HCT116 (cell line): ENCODE measurements around the gene LCN10.

Experiments
- EZH2 ChIP-seq: fragments of 200-600 bp; sonication (generic); IDR thresholded peaks from 2 replicates; pipeline ENCODE4 v1.6.1; 2017; ENCODE audit warnings: antibody characterized with exemption, mixed run types
- TF ChIP-seq, protein P1 (sequence below), 3 experiments: fragments of 200-600 bp in 1 of 3; sonication (generic) in 1 of 3; IDR thresholded peaks in 2 of 3; conservative IDR thresholded peaks in 1 of 3; 2 replicates each; pipeline ENCODE4 v1.5.1; 2012 to 2017; ENCODE audit warnings: low read depth in 2 of 3, low read length in 2 of 3, antibody characterized with exemption in 1 of 3, borderline replicate concordance in 1 of 3, control low read depth in 1 of 3, mild to moderate bottlenecking in 1 of 3, mixed read lengths in 1 of 3, mixed run types in 1 of 3, moderate library complexity in 1 of 3; ENCODE audit not compliant: insufficient read depth in 1 of 3

DNA sequence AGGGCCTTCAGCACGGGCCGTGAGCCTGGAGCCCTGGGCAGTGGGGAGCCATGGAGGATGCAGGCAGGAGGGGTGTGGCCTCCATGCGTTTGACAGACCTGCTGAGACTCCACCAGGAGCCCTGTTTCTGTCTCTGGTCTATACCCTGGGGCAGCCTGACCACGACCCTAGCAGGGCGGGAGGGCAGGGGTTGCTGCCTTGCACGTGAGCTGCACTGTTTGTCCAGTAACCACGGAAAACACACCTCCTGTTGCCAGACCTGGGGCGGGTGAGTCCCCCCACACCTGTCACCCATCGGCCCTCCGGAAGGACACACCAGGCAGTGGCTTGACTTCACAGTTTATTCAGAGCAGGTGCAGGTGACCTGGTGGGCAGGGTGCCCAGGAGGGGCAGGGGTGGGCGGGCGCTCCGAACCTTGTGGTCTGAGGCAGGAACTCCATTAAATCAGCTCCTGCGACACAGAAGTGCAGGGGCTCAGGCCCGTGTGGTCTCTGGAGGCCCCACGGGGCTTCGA lies 11.4 kb upstream of the LCN10 start:
- TF ChIP-seq, protein P1, sequence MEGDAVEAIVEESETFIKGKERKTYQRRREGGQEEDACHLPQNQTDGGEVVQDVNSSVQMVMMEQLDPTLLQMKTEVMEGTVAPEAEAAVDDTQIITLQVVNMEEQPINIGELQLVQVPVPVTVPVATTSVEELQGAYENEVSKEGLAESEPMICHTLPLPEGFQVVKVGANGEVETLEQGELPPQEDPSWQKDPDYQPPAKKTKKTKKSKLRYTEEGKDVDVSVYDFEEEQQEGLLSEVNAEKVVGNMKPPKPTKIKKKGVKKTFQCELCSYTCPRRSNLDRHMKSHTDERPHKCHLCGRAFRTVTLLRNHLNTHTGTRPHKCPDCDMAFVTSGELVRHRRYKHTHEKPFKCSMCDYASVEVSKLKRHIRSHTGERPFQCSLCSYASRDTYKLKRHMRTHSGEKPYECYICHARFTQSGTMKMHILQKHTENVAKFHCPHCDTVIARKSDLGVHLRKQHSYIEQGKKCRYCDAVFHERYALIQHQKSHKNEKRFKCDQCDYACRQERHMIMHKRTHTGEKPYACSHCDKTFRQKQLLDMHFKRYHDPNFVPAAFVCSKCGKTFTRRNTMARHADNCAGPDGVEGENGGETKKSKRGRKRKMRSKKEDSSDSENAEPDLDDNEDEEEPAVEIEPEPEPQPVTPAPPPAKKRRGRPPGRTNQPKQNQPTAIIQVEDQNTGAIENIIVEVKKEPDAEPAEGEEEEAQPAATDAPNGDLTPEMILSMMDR (IDR thresholded peaks at IDR 0.05 in 2 of 3, conservative IDR thresholded peaks at IDR 0.05 in 1 of 3; ENCODE audit: borderline replicate concordance in 1 of 3, insufficient read depth in 1 of 3, low read depth in 2 of 3, low read length in 2 of 3): no peak
- TF ChIP-seq EZH2: no peak
